DMS153 treated with DMSO at 0.1 percent for 48 hours (cell line): ENCODE data around the gene MPPED1.

Source experiments
- DNase-seq: peaks from one replicate; lab custom pipeline; 2025; ENCODE audit not compliant: unreplicated experiment; lab: John Stamatoyannopoulos, UW

The MPPED1 gene

DNA sequence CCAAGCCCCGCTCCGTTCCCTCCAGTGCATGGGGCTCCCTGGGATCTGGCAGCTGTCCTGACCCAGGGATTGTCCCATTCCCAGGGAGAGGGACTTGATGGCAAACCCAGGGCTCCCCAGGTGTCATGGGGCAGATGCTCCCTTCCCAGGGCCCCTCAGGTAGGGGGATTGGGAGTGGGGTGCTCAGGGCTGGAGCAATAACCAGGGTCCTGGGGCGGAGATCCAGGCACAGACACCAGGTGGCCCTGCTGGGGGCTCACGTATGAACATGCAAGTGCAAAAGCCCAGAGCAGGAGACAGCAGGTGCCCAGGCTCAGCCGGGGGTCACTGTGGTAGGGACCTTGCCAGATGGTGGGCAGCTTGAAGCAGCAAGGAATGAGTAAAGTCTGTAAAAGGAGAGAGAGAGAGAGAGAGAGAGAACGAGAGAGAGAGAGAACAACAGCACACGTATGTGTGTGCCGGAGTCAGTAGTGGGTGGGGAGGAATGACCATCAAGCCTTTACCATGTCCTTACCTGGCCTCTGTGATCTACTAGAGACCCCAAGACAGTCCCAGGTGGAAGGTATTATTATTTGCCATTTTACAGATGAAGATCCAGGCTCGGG, 19.3 kb upstream of the MPPED1 start:
- no peak for DNase-seq

DNA sequence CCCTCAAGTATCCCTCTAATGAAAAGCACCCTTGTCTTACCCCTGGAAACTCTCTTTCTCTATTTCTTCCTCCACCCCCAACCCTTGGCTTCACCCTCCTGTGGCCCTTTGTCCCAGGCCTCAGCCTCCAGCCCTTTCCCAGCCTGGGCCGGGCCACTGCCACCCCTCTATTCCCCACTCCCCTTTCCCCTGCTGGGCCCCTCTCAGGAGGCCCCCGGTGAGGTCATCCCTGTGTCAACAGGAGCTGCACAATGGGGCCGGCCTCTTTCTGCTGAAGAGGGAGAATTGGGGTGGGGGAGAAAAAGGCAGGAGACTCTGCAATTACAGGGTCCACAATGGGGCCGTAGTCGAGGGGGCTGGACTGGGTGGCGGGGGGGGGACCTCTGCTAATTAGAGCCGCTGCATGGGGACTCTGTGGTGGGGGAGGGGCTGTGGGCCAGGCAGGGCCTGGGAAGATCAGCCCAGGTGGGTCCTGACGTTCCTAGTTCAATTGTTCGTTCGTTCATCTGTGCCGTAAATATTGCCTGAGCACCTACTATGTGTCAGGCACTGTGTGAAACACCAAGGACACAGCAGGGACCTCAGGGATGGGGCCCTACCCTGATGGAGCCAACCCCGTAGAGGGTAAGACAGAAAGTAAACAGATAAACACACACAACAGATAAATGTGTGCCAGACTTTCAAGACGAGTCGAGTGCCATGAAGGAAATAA, 18.5 kb upstream of the MPPED1 start:
- DNase-seq, result no peak

DNA sequence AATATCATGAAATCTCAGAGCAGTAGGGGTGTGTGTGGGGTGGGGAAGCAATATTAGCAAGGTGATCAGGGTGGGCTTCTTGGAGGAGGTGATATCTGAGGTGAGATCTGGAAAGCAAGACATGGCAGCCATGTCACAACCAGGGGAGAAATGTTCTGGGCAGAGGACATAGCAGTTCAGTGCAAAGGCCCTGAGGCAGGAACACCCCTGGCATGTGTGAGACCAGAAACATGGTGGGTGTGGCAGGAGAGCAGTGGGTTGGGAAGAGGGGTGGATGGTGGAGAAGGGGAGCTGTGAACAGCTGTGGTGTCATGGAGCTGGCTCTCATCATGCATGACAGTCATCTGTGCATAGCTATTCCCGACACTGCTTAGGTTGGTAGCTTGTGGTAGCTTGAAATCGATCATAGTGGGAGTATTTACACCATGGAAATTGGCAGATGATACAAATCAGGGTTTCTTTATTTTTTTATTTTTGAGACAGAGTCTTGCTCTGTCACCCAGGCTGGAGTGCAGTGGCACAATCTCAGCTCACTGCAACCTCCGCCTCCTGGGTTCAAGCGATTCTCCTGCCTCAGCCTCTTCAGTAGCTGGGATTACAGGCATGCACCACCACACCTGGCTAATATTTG, 17.9 kb upstream of the MPPED1 start:
- no peak for DNase-seq

DNA sequence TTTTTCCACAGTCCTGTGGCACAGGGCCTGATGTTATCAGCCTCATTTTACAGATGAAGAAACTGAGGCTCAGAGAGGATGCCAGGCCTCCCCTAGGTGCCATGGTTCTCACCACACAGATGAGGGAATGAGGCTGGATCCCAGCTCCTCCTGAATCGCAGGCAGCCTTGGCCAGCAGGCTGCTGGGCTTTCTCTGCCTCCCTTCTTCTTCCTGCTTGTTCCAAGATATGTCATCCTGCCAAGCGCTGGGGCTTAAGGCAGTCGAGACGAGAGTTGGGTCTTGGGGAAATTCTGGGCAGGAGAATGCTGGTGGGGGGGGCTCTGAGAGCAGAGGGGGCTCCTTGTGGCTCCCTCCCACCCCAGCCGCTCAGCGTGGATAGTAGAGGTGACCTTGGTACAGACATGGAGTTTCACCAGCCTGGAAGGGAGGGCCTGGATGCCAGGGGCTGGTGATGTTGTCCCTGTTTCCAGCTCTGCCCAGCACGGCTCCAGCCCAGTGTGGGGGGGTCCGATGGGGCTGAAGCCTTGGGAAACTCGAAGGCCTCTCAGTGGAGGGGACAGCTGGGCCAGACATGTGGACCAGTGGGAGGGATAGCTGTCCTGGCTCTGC, 16.6 kb upstream of the MPPED1 start:
- no peak for DNase-seq

DNA sequence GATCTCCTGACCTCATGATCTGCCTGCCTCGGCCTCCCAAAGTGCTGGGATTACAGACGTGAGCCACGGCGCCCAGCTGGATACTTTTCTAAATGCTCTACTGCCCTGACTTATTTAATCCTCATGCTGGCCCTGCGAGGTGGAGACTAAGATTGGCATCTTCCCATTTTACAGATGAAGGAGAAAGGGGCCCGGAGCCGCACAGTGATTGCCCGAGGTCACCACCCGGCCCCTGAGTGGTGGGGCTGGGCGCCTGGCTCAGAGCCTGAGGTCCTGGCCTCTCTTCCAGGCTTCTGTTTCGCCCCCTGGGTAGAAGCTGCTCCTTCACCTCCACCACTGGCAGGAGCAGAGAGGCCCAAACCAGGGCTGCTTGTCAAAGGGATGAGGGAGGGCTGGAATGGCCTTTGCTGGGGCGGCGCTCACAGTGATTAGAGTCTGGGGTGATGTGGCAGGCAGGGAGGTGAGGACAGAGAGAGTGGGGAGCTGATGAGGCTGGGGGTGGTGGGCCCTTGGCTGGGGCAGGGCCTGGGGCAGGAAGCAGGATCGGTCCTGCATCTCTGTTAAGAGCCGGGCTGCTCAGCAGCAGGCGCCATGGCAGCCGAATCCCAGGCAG, 15.4 kb upstream of the MPPED1 start:
- no peak for DNase-seq

DNA sequence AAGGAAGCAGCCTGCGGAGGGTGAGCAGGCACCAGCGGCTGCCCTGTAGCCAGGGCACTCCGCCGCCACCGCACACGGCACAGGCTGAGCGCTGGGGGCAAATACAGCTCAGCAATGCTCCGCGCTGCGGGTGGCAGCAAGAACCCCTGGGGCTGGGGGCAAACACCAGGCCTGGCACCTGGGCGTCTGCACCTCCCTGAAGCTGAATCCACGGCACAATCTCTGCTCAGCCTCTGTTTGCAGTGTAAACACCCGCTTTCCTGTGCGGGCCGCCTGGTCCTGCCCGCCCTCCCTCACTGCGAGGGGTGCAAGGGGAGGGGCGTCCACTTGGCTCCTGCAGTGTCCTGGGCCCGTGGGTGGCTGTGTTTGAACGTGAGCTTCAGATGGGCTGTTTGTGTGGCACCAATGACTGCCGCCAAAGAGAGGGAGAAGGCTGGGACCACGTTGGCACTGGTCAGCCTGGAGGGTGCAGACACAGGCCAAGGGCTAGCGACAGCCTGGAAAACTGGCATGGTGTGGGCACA, 14.8 kb upstream of the MPPED1 start:
- peak; percentile 88 for DNase-seq

DNA sequence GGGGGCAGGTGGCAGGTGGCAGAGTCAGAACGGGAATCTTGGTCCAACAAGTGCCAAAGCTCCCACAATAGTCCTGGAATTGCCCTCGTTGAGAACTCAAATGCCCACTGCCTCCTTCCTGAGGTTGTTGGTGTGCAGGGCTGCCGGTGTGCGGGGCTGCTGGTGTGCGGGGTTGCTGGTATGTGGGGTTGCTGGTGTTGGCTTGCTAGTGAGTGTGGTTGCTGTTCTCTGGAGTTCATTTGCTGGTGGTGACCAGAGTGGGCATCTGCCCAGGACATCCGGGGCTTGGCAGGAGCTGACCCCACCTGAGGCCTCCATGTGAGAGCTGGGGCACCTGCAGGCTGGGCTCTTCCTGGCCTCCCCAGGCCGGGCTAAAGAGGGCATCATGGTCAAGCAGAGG, 14.0 kb upstream of the MPPED1 start:
- no peak for DNase-seq

DNA sequence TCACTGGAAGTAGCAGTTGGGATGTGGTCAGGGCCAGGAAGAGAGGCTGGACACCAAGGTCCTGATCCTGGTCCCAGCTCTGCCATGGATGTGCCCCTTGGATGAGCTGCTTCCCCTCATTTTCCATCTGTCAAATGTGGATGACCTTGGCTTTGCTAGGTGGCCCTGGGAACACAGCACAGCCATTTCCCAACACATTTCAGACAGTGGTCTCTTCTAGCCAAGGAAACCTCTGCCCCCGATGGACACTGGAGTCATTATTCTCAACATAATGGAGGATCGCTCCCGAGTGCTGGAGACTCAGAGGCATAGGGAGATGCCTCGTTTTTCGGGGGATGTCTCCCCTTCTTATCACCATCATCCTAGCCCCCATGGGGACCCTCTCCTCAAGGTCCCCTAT, 13.6 kb upstream of the MPPED1 start:
- DNase-seq, result no peak

DNA sequence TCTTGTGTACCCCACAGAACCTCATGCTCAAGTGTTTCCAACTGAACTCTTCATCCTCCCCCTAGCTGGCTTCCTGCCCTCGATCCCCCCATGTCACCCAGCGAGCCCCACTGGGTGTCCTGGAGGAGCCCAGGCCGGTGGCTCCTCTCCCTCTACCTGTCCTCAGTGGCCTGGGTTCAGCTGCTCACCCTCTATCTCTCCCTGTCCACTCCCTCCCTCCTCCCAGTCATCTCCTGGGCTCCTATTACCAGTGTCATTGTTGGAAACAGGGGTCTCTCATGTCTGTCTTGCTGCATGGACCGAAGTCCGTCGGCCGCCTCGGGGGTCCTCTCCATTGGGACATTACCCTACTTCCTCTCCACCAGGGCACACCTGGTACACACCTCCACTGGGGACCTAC, 12.9 kb upstream of the MPPED1 start:
- DNase-seq, result no peak

DNA sequence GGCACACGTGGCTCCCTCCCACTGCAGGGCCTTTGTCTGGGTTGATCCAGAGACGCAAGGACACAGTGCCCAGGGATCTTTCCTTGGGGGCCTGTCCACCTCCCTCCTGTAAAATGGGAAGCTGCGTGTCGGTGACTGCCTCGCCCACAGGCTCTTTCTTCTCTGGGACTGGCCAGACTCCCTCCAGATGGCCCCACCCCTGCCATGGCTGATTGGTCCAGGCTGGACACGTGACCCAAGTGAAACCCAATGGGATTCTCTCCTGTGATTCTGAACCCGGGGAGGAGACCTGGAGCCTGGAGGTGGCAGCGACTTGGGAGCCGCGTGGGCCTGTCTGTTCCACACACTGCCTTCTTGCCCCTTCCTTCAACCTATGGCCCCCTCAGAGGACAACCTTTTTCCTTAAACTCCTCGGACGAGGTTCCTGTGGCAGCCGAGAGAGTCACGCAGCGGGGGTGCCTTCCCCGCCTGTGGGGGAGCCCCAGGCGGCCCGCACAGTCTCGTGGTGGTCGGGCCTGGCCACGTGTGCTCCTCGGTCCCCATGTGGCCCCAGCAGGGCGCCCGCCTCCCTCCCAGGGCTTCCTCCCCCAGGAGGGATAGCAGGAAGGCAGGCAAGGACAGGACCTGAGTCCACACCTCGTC, 12.4 kb upstream of the MPPED1 start:
- DNase-seq, result no peak

DNA sequence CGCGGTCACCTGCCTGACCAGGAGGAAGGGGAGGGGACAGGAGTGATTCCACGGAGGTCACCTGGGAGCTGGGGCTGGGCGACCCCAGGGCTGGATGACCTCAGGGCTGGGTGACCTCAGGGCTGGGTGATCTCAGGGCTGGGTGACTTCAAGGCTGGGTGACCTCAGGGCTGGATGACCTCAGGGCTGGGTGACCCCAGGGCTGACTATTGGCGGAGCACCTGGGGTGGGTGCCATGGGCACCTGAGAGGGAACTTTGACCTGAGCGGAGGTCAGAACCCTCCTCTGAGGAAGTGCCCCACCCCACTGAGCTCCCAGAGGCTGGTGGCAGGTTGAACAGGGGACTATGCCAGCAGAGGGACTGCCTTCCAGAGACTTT, 11.8 kb upstream of the MPPED1 start:
- no peak for DNase-seq

DNA sequence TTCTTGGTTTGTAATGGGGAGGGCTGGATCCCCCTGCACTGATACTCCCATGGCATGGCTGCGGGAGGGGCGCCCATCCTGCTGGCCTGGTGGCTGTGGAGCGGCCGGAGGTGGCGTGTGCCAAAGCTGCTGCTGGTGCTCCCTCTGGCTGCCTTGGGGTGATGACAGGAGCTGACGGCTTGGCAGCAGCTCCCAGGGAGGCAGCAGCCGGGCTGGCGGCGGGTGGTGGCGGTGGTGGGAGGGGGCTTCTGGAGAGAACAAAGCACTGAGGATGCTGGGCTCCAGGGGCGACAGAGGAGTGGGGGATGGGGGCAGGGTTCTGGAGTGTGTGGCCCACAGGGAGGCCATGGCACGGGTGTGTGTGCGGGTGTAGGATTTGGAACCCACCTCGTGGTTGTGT, 11.4 kb upstream of the MPPED1 start:
- DNase-seq, result no peak

DNA sequence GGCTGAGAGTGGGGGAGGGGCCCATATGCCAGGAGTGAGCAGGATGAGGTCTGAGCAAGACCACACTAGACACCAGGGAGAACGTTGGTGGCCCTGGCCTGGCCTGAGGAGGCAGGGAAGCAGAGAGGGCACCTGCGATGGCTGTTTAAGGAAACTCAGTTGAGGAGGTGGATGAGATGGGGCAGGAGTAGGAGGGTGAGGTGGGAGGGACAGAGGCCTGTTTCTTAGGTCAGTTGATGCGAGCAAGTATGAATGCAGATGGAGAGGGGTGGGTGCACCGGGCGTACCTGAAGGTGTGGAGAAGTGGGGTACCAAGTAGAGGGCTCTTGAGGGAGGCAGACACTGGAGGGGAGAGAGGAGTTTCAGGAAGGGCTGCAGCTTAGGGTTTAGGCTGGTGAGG, 10.6 kb upstream of the MPPED1 start:
- no peak for DNase-seq

DNA sequence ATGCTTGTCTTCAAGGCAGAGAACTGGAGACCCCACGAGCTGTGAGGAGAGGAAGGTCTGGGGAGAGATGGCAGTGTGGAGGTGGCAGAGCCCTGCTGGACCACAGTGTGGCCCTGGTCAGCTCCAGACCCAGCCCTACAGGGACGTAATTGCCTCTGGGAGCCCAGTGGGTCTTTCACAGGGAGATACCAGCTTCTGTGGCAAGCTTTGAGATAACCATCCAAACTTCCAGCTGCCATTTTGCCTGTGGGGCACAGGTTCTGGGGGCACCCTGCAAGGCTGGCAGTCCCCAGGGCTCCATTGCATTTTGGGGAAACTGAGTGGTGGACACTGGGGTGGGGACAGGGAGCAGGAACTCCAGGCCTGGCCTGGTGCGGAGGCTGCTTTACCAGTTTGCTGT, 10.2 kb upstream of the MPPED1 start:
- no peak for DNase-seq

DNA sequence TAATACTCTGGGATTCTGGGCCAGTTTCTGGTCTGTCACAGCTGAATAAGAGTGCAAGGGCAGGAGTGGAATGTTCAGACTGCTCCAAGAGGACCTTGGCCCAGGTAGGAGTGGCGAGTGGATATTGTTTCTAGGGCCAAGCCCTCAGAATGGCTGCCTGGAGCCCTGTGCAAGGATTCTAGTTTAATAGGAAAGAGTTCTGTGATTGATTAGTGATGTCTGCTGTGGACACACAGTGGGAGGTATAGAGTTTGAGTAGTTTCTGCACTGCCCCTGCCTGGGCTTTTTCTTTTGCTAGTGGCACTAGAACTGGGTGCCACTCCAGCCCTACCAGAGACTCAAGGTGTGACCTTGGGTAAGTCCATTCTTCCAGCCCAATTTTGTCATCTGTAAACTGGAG, 9.7 kb upstream of the MPPED1 start:
- no peak for DNase-seq

DNA sequence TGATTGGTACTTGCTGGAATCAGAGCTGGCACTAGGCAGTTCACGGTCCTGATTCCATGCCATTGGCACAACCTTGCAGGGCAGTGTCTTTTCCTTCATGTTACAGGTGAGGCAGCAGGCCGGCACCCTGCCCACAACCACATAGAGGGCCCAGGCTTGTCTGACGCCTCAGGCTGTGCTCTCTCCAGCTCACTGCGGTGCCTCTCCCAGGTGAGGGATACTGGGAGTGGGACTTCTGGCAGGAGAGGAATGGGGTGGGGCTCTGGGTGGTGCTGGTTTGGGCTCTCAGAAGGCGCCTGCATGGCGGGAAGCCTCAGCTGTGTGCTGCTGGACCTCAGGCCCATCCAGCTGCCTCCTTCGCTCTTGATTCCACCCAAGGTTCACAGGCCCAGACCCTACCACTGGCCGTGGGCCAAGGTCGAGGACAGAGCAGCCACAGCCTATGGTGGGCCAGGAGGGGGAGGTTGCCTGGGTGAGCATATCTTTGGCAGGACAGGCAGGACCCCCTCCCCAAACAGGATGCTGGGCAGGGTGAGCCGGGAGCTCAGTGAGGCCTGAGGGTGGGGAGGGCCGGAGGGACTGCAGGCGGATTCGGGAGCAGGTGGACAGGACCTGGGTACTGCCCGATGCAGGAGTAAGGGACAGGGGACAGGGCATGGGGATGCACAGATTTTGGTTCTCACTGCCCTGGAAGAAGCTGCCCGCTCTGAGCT, 7.0 kb upstream of the MPPED1 start:
- DNase-seq, result peak; percentile 41

DNA sequence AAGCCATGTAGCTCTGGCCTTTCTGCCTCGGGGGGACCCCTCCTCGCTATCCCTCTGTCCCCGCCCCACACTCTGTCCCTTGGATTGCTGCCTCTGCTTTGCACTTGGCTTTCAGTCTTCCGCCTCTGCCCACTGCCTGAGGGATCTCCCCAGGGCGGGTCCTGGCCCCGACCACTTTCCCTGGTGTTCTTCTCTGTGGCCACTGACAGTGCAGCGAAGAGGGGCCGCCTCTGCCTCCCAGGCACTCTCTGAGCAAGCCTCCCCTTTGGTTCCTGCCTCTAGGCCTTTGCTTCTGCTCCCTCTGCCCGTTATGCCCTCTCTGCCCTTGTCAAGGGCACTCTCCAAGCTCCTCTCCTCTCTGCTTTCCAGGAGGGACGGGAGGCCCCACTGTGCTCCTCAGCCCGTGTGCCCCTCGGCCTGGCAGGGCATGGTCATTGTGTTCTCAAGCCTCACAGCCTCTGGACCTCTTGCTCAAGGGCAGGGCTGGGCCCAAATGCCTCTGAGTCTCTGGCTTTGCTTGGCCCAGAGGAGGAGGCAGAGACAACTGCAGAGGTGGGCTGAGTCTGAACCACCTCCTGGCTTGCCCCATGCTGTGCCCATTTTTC, 5.5 kb upstream of the MPPED1 start:
- no peak for DNase-seq

DNA sequence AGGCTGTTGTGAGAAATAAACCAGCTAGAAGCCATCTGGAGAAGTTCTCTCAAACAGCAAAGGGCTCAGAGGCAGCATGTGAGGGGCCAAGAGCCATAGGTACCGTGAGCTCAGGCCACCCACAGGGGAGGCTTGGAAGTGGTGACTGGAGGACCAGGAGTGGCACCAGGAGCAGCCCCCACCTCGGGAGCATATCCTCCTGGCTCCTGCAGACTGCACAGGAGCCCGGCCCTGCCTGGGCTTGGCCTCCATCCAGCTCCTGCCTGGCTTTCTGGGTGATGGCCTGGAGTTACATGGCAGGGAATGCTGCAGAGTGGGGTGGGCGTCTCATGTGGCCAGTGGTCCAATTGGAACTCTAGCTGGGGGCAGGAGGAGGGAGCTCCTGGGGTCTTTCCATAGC, 4.2 kb upstream of the MPPED1 start:
- no peak for DNase-seq

DNA sequence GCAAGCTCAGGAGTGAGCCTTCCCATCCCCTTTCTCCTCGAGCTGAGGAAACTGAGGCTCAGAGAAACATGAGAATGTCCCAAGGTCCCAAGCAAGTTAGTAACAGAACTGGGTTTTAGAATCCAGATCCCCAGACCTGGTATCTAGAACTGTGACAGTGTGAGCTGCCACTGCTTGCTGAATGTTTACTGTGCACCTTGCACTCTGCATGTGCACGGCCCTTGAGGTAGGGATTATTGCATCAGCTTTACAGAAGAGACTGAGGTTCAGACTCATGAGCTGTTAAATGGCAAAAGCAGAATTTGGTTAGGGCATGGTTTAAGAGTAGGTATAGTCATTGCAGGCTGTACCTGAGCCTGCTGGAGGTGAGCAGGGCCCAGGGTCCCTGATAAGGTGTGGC, 3.8 kb upstream of the MPPED1 start:
- DNase-seq, result no peak

DNA sequence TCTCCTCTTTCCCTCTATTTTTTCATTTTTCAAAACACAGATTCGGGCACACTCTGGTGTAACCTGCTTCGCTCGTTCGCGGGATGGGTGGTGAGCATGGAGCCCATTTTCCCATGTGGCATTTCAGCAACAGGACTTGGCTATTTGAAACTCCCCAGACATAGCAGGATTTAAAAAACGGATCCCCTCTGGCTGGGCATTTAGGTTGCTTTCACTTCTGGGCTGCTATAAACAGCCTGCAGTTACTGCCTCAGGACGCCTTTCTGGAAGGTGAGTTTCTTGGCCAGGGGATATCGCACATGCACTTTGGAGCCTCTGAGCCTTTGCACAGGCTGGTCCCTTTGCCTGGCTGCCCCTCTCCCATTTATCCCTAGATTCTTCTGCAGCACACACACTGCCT, 2.8 kb upstream of the MPPED1 start:
- no peak for DNase-seq
